GM21360 (cell line): ENCODE measurements around the gene GUCD1.

ENCODE experiments used
- ATAC-seq: cut with Tn5 transposase; IDR thresholded peaks from one replicate; pipeline ENCODE4 v1.9.1; 2021; ENCODE audit warnings: mild to moderate bottlenecking, moderate library complexity; ENCODE audit not compliant: unreplicated experiment

The GUCD1 gene

DNA sequence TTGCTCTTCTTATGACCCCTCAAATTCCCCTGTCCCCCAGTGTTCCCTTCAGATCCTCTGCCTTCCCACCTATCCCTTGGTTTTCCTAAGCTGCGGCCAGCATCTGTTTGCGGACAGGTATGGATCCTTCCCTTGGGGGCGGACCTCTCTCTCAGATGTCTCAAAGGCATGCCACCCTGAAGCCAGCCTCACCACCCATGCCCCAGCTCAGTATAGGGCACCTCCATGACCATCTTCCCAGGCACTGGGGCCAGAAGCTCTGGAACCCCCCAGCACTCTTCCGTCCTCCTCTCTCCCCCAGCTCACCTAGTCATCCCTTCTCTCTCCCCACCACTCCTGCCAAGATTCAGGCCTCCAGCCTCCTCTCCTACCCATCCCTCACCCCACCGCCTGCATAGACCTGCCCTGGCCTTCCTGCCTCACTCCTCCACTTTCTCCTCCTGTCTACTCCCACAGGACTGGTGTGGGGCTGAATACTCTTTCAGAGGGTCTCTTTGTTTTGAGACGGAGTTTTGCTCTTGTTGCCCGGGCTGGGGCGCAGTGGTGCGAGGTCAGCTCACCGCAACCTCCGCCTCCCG is 35.7 kb upstream of the GUCD1 start:
- no peak for ATAC-seq

DNA sequence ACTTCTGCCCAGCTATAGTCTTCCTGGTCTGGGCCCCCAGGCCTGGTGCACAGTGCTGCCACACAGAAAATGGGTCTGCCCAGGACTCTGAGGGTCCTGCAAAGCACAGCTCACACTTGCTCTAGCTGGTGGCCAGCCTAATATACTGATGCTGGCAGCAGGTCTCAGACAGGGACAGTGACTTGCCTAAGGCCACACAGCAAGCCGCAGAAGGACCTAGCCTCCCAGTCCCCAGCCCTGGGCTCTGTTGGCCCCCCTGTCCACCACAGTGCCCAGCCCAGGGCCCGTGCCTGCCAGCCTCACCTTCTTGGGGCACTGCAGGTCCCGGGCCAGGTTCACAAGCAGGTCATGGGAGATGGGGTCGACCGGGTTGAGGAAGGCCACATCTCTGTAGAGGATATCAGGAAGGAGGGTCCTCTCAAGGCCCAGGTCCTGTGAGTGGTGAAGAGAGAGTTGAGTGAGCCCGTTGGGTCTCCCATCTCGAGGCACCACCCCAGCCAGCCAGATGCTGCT is 34.6 kb upstream of the GUCD1 start:
- no peak for ATAC-seq

- no peak for ATAC-seq
Observed at GRCh38 chr22:24588757-24589481, 34.0 kb upstream of the GUCD1 start.

- no peak for ATAC-seq
Observed at GRCh38 chr22:24588381-24588756, 33.4 kb upstream of the GUCD1 start.

DNA sequence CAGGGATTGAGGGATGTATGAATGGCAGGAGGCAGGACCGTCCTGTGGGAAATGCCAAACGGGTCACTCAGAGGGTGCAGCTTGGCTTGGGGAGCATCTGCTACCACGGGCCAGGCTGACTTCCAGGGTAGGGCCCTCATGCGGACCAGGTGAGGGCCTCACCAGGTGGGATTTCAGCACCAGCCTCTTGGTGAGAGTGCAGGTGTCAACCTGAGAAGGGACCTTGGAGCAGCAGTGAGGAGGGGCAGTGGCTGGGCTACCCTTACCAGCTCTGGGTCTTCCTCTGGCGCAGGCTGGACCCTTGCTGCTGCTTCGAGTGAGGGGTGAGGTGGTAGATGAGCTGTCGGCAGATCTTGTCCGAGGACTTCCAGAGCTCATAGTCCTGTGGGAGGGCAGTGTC is 33.0 kb upstream of the GUCD1 start:
- no peak for ATAC-seq

DNA sequence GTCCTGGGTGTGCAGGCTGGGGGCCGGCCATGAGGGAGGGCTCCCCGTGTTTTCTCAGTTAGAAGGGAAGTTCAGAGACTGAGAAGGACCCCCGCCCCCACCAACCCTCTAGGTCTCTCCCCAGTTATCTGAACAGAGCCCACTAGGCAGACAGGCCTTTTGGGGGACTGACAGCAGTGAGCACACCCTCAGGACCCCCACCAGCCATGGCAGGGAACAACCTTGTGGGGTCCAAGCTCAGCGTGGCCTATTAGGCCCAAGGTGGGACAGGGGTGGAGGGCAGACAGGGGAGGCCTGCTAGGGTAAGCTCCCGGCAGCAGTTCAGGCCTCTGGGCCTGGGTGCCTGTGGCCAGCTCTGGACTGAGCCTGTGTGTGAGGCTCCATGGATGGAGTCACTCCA is 32.3 kb upstream of the GUCD1 start:
- ATAC-seq = no peak

- no peak for ATAC-seq
Observed at GRCh38 chr22:24585927-24586546, 31.1 kb upstream of the GUCD1 start.

DNA sequence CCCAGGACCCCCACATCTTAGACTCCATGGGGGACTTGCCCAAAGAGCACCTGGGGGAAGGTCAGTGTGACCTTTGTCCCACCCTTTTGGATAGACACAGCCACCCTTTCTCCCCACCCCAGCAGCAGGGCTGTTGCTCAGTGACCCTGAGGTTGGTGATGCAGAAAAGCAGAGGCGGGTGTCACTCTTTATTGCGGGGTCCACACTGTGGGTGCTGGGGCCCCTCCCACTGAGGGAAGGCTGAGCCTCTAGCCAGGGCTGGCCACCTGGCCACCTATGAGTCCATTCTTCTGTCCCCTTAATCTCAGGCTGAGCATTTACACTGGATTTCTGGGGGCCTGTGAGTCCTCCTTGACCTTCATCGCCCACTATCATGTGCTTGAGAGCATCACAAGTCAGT is 30.5 kb upstream of the GUCD1 start:
- ATAC-seq = no peak

DNA sequence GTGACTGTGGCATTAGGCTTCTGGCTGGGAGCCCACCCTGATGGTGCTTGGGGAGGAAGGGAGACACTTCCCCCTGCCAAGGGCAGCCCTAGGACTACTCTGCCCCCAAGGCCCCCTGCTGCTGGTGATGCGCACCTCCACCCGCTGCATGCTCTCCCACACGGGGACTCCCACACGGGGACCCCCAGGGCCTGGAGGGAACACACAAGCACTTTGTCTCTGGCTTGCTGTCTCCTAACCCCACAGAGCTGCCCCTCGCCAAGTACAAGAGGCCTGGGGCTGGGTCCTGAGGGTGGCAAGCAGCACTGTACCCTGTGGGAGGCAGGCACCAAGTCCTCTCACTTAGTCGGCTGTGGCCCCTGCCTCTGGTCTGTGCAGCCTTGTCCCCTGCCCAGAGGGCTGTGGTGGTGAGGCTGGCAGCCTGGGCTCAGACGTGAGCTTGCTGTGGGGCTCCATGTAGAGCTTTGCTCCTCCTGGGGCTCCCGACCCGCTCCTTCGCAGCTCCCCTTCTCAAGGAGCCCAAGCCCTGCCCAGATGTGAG is 30.0 kb upstream of the GUCD1 start:
- no peak for ATAC-seq

DNA sequence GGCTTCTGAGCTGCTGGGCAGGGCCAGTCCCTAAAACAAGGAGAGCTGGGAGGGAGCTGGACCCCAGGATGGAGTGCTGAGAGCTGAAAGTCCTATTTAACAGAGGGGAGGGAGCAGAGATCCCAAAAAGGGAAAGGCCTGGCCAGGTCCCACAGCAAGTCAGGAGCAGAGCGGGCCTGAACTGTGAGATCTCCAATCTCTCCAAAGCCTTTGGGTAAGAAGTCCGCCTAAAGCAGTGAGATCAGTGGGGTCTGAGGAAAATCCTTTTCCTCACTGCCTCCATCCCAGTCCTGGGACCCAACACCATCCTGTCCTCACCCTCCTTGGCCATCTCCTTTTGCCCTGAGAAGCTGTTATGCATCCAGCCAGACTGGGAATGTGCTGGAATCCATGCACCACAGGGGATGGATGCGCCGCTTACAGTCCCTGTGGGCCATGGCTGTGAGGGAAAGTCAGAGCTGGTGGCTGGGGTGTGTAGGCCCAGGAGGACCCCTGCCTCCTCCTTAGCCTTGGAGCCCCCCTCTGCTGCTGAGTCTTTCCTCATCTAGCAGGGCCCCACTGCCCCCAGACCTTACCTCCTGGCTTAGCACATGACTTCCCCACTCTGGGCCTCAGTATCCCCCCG is 29.3 kb upstream of the GUCD1 start:
- ATAC-seq = no peak

DNA sequence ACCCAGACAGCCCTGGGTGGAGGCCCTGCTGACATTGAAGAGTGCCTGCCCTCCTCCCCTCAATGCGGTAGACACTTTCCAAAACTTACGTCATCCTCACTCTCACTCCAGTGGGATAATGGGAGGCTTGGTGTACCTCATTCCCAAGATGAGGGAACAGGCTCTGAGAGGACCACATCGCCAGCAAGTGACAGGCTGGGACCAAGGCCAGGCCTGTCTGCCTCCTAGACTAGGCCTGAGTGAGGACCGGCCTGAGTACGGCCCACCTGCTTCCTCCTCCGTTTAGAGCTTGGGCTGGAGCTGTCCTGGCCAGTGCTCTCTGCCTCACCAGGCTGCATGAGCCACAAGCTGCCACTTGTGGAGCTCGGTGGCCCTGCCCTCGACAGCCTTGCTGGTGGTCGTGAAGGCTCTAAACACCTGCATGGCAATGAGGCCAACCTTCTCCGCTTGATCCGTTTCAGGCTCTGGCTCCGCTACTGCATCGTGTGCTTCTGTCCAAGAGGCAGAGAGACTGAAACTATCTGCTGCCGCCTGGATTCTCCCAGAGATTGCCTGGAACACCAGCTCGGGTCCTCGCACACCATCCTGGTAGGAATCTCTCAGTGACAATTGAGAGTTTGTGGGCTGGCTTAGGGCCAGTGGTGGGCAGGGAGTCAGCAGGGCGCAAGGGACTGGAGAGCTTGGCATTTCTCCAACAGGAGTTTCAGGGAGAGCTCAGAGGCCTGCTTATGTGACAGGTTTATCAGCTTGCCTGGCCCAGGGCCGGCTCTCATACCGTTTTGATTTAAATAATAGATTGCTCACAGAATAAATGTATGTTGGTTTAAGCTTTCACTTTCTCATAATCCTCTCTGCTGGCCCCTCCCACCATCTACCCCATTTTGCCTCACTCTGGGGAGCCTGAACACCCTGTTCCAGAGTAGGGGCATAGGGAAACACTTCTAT is 28.6 kb upstream of the GUCD1 start:
- ATAC-seq = no peak

DNA sequence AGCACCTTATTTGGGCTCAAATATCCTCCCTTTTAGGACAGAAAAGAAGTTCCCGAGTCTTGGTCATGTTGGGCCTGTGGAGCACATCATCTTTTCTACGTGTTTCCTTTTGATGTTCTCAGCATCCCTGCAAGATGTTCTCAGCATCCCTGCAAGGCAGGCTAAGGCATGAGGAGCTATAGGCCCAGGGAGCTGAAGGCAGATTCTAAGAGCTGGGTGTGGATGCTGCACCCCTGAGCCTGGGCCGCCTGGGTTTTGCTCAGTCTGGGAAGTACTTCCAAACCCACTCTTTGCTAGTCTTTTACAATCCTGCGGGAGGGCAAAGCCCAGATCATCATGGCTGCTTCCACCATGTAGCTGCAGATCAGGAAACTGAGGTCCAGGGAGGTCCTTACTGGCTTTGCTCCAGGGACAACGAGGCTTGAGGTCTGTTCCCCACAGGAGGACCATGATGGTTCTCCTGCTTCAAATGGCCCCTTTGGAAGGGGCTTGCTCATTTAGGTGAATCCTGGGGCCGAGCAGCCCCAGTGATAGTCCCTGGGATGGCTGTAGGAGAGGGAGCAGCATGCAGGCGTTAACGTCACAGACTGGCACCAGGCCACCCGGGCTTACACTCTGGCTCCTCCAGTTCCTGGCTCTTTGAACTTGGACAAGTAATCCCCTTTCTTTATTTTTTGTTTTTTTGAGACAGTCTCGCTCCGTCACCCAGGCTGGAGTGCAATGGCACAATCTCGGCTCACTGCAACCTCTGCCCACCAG is 27.3 kb upstream of the GUCD1 start:
- no peak for ATAC-seq

GRCh38 chr22:24580276-24580675 is 25.3 kb upstream of the GUCD1 start:
- no peak for ATAC-seq

DNA sequence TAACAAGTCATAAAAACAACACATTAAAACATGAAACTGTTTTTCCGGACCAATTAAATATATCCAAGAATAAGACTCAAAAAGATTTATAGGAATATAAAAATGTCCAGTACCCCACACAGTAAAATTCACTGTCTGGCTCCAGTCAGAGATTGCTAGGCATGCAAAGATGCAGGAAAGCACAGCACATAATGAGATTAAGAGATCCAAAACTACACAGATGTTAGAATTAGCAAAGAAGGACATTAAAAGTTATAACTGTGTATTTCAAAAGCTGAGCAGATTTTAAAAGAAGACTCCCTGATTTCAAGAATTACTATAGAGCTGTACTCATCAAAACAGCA is 24.3 kb upstream of the GUCD1 start:
- no peak for ATAC-seq

GRCh38 chr22:24578355-24579257 is 23.7 kb upstream of the GUCD1 start:
- no peak for ATAC-seq

- no peak for ATAC-seq
Observed at GRCh38 chr22:24576778-24577177, 21.8 kb upstream of the GUCD1 start.

DNA sequence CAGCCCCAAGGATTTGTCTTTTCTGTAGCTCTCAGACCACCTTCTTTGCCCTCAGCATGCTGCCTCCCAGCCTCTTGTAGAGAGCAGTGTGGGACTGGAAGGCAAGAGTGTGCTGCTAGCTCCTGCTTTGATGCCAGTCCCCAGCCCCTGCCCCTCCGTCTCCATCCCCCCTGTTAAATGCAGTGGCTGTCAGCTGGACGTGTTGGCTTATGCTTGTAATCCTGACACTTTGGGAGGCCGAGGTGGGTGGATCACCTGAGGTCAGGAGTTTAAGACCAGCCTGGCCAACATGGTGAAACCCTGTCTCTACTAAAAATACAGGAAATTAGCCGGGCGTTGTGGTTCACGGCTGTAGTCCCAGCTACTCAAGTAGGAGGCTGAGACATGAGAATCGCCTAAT is 16.3 kb upstream of the GUCD1 start:
- no peak for ATAC-seq

GRCh38 chr22:24567668-24568067 is 12.7 kb upstream of the GUCD1 start:
- no peak for ATAC-seq
